ENCODE results near the gene PCNX3.

Gene PCNX3

DNA sequence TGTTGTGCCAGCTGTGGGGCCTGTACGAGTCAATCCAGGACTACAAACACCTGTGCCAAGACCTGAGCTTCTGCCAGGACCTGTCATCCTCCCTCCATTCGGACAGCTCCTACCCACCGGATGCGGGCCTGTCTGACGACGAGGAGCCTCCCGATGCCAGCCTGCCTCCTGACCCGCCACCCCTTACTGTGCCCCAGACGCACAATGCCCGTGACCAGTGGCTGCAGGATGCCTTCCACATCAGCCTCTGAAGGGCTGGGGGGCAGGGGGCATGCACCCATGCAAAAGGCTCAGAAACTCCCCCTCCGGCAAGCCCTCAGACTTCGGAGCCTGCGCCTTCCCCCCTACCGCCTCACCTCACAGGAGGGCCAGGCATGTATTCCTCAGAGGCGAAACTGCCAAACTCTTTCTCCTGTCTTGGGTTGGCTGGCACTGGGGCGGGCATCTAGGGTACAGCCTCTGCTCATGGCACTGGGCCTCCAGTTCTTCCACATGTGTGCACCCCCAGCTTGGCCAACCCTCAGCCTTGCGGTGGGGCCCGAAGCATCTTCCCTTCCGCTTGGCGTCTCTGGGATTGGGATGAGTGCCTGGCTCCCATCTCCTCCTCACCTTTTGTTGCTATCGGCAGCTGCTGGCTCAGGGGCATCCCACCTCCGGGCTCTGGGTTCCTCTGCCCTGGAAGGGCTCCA, 42.0 kb upstream of the PCNX3 start:
- Histone ChIP-seq H3K4me3 (peak overlapping the region; percentile 98), H3K27ac (peak overlapping the region; percentile 86 to 100)
- no peak for DNase-seq (ENCODE audit: low spot score)
- TF ChIP-seq, protein P1, sequence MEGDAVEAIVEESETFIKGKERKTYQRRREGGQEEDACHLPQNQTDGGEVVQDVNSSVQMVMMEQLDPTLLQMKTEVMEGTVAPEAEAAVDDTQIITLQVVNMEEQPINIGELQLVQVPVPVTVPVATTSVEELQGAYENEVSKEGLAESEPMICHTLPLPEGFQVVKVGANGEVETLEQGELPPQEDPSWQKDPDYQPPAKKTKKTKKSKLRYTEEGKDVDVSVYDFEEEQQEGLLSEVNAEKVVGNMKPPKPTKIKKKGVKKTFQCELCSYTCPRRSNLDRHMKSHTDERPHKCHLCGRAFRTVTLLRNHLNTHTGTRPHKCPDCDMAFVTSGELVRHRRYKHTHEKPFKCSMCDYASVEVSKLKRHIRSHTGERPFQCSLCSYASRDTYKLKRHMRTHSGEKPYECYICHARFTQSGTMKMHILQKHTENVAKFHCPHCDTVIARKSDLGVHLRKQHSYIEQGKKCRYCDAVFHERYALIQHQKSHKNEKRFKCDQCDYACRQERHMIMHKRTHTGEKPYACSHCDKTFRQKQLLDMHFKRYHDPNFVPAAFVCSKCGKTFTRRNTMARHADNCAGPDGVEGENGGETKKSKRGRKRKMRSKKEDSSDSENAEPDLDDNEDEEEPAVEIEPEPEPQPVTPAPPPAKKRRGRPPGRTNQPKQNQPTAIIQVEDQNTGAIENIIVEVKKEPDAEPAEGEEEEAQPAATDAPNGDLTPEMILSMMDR (IDR thresholded peaks at IDR 0.05): no peak

DNA sequence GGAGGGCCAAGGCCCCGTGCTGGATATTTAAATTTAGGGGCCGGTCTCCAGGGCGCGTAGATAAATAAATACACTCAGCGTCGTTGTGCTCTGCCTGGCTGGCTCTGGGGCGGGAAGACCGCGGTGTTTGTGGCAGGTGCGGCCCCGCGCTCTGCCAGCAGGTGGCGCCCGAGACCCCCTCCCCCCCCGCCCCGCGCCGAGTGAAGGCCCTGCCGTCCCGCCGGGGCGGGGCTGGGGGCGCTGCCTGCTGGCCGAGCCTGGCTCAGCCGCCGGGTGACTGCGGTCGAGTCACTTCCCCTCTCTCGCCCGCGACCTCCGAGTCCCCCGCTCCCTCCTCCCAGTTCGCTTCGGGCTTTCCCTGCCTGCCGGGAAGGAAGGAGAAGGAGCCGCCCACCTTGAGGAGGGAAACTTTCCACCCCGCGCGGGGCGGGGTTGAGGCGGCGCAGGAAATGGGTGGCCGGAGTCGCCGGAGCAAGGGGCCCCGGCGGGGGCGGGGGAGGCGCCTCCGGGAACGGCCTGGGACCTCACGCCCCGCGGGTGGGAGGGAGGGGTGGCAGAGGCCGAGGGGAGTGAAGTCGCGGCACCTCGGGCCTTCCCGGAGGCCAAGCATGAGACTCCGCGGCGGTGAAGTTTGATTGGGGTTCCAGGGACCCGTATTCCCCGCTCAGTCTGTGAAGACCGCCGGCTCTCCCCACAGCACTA, 41.3 kb upstream of the PCNX3 start:
- Histone ChIP-seq H3K27ac (peak overlapping the region; percentile 98 to 100), H3K4me3 (peak overlapping the region; percentile 98)
- peak; percentile 96 for DNase-seq (ENCODE audit: low spot score)
- TF ChIP-seq, protein P1 (IDR thresholded peaks at IDR 0.05): peak; percentile 98

DNA sequence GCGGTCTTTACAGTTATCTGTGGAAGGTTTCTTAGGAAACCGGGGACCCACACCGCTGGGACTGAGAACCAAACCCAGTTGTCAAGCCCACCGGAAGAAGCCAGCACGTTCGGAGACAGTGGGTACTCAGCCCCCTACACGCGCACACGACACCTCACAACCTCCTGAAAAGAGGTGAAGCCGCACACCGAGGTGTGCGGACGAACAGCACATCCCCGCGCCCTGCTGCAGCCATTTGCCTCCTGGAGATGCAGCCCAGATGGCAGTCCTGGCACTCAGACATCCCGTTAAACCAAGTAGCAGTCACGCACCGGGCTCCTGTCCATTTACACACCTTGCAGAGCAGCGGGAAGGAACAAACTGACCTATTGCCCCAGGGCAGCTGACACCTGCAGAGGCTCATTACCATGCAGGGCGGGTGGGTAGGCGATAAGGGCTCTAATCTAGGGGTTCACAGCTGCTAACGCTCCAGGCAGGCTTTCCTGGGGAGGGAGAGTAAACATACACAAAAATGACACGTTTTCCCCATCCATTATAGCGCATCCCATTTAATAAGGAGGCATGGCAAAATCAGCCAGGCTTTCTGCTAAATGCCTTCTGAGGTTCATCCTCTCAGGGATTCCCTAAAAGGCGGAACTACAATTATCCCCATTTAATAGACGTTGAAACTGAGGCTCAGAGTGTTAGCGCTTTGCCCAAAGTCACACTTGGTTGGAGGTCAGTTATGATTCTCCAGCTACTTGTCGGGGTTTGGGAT, 40.6 kb upstream of the PCNX3 start:
- DNase-seq (ENCODE audit: low spot score): no peak

DNA sequence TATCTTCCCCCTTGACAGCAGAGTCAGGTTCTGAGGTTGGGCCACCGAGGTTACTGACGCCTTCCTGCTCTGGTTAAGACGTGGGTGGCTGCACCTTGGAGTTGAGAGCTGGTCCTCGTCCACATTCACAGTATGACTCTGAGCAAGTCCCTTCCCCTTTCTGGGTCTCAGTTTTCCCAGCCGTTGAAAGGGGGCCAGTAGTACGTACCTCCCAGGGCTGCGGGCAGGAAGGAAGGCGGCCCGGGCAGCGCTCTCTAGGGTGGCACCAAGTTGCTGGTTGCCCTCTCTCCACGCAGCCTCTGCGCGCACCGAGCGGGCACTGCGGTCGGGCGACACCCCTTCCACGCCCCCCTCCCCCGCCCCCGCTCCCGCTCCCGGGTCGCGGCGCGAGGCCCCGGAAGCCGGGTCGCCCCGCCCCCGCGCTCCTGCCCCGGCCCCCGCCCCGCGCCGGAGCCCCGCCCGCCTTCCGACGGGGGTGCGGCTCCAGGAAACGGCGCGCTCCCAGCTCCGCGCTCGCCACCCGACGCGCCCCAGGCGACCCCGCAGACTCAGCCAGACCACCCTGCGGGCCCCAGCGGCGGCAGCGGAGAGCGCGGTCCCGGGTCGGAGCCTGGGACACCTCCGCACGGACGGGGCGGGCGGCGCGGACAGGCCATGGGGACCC, 39.9 kb upstream of the PCNX3 start, which contains the start of gene EHBP1L1:
TSS of gene EHBP1L1 (plus strand) at position 486 of the 664 bp plus-strand sequence. CDS start 250 bp downstream, outside the sequence.
- peak; percentile 87 for DNase-seq (ENCODE audit: low spot score)

More for the DNA sequence above, 40.6 kb upstream of the PCNX3 start:
- Histone ChIP-seq H3K4me3 (peak overlapping the region; percentile 98), H3K27ac (peak overlapping the region; percentile 98 to 100)
- TF ChIP-seq, protein P1 (IDR thresholded peaks at IDR 0.05): no peak

DNA sequence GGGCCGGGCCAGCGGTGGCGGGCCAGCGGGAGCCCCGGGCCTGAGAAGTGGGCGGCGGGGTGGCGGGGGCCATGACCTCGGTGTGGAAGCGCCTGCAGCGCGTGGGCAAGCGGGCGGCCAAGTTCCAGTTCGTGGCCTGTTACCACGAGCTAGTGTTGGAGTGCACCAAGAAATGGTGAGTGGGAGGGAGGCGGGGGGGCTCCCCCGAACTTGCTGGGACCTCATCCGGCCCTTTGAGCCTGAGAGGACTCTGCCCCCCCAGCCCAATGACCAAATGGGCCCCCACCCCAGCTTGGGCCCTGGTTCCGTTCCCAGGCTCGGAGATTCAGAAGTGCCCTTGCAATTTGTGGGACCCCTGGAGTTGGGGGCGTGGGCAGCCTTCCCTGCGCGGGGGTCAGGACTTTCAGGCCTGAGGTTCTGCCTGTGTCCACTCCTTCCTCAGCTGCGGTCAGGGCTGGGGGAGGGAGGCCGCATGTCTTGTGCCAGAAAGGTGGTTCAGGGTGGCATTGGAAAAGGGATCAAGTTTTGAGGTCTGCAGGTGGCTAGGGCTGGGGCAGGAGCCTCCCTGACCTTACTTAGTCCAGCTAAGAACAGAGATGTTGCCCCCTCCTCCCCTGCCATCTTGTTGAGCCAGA, 39.2 kb upstream of the PCNX3 start:
- no peak for DNase-seq (ENCODE audit: low spot score)
- Histone ChIP-seq H3K27ac (peak overlapping the region; percentile 98 to 100), H3K4me3 (peak overlapping the region; percentile 98)
- TF ChIP-seq, protein P1 (IDR thresholded peaks at IDR 0.05): no peak

More for the DNA sequence above, 39.9 kb upstream of the PCNX3 start, which contains the start of gene EHBP1L1:
- TF ChIP-seq, protein P1 (IDR thresholded peaks at IDR 0.05): no peak
- Histone ChIP-seq H3K27ac (peak within 1 kb of the TSS; percentile 98 to 100), H3K4me3 (peak within 1 kb of the TSS; percentile 98)
